Thyroid gland (tissue), 4 donors: Measurements from ENCODE around the gene ASH1L.

Experiments used
- POLR2A ChIP-seq, 2 donors: fragments of 450-650 bp; IDR thresholded peaks; one replicate each; pipeline ENCODE4 v1.6.1; 2017; ENCODE audit warnings: antibody characterized with exemption in 2 of 2, mild to moderate bottlenecking in 2 of 2, moderate library complexity in 1 of 2
- TF ChIP-seq, protein P1 (sequence below), 6 experiments: fragments of 200-600 bp in 3 of 6; fragments of 450-650 bp in 3 of 6; sonication (generic) in 3 of 6; IDR thresholded peaks; one replicate each; pipeline ENCODE4 v1.5.1; 2016 to 2019; ENCODE audit warnings: antibody characterized with exemption in 6 of 6, mild to moderate bottlenecking in 2 of 6, inconsistent platforms in 1 of 6, moderate library complexity in 1 of 6

DNA sequence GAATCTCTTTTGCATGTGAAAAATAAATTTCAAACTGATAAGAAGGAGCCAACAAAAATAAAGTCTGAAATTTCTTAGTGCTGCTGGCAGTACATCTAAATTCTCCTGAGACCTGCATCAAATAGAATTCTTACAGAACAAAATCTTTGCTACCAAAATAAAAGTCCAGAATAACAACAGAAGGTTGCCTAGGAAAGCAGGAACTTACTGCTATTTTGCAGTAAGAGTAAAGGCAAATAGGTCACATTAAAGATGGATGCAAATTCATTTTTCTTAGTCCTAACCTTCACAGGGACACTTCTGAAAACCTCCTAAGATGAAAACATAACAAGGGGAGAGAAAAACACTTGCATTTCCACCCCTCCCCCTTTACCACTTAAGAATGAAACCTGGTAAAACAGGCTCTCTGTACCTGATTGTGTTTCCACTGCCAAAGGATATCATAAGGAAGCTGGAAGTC, 182.9 kb downstream of the ASH1L start:
- TF ChIP-seq, protein P1, sequence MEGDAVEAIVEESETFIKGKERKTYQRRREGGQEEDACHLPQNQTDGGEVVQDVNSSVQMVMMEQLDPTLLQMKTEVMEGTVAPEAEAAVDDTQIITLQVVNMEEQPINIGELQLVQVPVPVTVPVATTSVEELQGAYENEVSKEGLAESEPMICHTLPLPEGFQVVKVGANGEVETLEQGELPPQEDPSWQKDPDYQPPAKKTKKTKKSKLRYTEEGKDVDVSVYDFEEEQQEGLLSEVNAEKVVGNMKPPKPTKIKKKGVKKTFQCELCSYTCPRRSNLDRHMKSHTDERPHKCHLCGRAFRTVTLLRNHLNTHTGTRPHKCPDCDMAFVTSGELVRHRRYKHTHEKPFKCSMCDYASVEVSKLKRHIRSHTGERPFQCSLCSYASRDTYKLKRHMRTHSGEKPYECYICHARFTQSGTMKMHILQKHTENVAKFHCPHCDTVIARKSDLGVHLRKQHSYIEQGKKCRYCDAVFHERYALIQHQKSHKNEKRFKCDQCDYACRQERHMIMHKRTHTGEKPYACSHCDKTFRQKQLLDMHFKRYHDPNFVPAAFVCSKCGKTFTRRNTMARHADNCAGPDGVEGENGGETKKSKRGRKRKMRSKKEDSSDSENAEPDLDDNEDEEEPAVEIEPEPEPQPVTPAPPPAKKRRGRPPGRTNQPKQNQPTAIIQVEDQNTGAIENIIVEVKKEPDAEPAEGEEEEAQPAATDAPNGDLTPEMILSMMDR (IDR thresholded peaks at IDR 0.05), result no peak
- TF ChIP-seq POLR2A (IDR thresholded peaks at IDR 0.05), result no peak
